Activated T-cell treated with anti-CD3 and anti-CD28 coated beads for 4 hours (primary cell): Measurements from ENCODE around the gene SPHKAP.
"Not testable (repeated sequence)": the region's sequence is repeated elsewhere in the genome, so short reads cannot be mapped to it uniquely, and the experiment has no call there.

Source experiments
- DNase-seq: peaks from one replicate; pipeline ENCODE4 v3.0.0-alpha.2; 2020

The SPHKAP gene

GRCh38 chr2:228102949-228103348, 78.5 kb downstream of the SPHKAP start:
- DNase-seq = no peak

DNA sequence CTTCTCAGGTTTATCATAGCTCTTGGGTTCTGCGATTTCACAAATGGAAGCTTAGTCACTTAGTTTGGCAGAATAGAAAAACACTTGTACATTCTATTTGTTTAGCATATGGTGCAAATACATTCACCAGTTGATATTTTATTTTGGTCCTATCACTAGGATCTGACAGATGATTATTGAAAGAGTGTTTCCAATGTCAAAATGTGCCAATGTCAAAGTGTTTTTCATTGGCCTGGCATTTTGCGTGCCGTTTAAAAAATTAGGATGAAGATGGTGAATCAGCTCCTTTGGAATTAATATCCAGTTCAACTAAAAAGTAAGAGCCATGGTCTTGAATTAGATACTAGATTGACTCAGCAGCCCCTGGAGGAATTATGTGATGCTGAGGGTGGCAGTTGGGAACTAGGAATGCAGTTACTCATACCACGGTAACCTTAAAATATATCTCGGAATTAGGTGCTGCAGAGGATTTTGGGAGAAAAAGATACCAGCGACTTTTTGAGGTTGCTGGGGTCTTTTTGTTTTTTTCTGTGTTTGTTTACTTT, 87.0 kb downstream of the SPHKAP start:
- no peak for DNase-seq

- no peak for DNase-seq
Measured at GRCh38 chr2:228092056-228092455, 89.4 kb downstream of the SPHKAP start.

- no peak for DNase-seq
Measured at GRCh38 chr2:228086561-228086960, 94.9 kb downstream of the SPHKAP start.

- DNase-seq = no peak
Measured at GRCh38 chr2:228084717-228085116, 96.8 kb downstream of the SPHKAP start.

GRCh38 chr2:228083131-228083530, 98.4 kb downstream of the SPHKAP start:
- DNase-seq = no peak

GRCh38 chr2:228082571-228082970, 98.9 kb downstream of the SPHKAP start:
- no peak for DNase-seq

DNA sequence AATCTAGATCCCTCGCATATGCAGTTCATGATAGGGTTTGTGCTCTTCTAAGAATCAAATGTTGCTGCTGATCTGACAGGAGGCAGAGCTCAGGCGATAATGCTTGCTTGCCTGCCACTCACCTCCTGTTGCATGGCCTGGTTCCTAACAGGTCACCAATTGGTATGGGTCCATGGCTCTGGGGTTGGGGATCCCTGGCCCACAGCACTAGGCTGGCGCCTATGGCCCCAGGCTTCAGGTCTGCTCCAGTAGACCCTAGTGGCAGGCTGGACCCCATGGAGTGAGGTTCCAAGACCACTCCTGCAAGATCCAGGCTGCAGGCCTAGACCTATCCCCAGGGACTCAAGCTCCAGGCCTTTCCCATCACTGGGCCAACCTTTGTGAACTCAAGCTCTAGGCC, 102.3 kb downstream of the SPHKAP start:
- no peak for DNase-seq

- DNase-seq = not testable (repeated sequence)
Measured at GRCh38 chr2:228076695-228077094, 104.8 kb downstream of the SPHKAP start.

GRCh38 chr2:228072669-228073068, 108.8 kb downstream of the SPHKAP start:
- no peak for DNase-seq

DNA sequence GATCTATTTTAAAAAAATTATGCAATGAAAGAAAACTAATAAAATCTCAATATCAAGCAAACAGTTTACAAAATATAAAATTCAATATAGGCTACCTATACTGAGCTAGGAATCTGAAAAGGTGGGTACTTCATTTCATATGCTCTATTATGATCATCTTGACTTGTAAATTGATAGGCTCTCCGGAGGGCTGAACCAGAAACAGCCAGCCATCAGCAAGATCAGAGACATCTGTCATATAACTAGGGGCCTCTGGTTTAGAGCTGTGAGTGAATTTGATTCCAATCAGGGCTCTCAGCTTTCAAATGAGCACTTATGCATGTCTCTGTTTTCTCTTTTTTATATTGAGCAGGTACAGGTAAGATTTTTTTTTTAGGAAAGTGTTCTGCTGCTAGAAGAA, 114.2 kb downstream of the SPHKAP start:
- no peak for DNase-seq

- no peak for DNase-seq
Measured at GRCh38 chr2:228066126-228066798, 115.2 kb downstream of the SPHKAP start.

- no peak for DNase-seq
Measured at GRCh38 chr2:228065686-228066085, 115.8 kb downstream of the SPHKAP start.

- no peak for DNase-seq
Measured at GRCh38 chr2:228064796-228065315, 116.6 kb downstream of the SPHKAP start.

DNA sequence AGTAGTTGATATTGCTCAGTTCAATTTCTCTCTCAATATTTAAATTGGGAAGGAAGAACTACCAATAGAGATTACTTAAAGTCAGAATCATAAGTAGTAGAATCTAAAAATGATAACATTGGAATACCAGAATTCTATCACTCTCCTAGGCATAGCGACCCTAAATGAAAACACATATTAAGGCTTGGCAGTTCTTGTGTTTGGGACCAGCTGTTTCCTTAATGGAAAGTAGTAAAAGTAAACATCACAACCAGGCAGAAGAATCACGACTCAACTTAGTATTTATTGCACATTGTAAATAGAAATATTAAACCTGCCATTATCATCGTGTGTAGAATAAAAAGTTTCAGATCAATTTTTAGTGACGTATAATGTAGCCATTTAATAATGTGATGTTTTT, 117.5 kb downstream of the SPHKAP start:
- DNase-seq = no peak

DNA sequence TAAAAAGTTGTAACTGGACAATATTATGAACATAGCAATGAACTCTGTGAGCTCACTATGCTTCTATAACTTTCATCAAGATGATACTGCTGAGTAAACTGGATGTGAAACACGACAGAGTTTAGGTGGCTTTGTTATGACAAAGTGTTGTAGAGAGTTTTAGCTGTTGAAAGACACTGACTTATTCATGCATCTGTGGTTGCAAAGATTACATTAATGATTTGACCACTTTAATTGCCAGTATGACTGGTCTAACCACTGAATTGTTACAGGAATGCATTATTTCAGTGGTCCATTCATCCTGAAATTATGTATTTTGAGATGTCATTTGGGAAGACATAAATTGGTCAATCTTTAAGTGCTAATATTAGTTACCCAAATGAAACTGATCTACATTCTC, 117.9 kb downstream of the SPHKAP start:
- DNase-seq = no peak

GRCh38 chr2:228059735-228060134, 121.8 kb downstream of the SPHKAP start:
- DNase-seq = no peak

GRCh38 chr2:228056293-228057097, 125.0 kb downstream of the SPHKAP start:
- DNase-seq = no peak

- no peak for DNase-seq
Measured at GRCh38 chr2:228048838-228049490, 132.5 kb downstream of the SPHKAP start.

- no peak for DNase-seq
Measured at GRCh38 chr2:228040995-228041394, 140.5 kb downstream of the SPHKAP start.

DNA sequence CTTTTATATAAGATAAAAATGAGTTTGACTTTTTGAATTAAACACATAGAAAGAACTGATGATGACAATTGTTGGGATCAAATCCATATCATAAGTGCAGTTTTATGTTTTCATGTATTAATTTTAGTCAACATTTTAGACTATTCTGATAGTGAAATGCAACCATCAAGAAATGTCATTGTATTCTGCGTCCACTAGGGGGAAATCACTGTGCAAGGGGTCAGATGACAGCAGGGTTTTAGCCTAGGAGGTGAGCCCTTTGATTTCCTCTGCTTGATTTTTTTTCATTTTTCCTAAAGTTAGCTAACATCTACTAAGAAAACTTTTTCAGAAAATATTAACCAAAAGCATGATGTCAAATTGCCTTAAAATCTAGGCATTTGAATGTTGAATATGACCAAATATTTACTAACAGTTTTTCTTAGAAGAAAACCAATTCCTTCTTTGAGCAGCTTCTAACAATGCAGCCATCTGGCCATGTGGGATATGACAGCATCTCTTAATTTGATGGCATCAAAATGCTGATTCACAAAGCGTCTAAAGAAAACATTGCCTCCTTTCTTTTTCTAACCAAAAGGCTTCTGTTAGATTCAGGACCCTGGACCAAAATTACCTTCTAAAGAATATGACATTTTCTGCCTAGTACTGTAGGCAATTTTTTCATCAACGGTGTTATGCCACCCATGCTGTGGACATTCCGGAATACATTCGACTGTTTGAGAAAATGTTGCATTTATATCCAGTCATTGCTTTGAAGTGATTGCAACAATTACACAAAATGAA, 141.5 kb downstream of the SPHKAP start:
- DNase-seq = no peak

GRCh38 chr2:228038967-228039366, 142.5 kb downstream of the SPHKAP start:
- DNase-seq = no peak

- no peak for DNase-seq
Measured at GRCh38 chr2:228037915-228038314, 143.6 kb downstream of the SPHKAP start.
